HG03066 (cell line): Measurements from ENCODE around the gene EPN1.

Source experiments
- ATAC-seq: cut with Tn5 transposase; IDR thresholded peaks from one replicate; pipeline ENCODE4 v1.9.1; 2021; ENCODE audit warnings: low read depth; ENCODE audit not compliant: unreplicated experiment

The EPN1 gene

DNA sequence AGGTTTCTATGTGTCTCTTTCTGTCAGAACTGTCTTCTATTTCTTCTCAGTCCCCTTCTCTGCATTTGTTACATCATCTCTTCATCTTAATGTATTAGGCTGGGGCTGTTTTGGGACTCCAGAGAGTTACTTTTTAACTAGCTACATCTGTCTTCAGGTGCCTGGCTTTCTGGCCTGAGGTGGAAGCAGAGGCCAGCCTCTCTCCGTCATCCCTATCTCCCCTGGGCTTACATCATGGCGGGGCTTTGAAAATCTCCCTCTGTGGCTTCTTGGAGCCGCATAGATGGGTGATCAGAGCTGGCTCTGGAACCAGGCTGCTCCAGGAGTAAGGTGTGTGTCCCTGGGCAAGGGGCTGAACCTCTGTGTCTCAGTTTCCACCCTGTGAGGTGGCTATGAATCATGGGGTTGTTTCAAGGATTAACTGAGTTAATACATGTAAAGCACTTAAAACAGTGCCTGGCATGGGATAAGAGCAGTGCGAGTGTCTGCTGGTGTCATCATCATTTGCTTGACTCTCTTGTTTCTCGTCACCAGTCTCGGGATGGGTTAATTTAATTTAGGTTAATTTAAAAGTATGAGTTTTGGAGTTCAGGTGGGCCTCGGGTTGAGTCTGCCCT lies 2.0 kb downstream of the EPN1 start:
- no peak for ATAC-seq

GRCh38 chr19:55677572-55678028 lies 2.6 kb downstream of the EPN1 start:
- no peak for ATAC-seq

- ATAC-seq = peak; percentile 68
Observed at GRCh38 chr19:55678121-55678671, 3.2 kb downstream of the EPN1 start.

DNA sequence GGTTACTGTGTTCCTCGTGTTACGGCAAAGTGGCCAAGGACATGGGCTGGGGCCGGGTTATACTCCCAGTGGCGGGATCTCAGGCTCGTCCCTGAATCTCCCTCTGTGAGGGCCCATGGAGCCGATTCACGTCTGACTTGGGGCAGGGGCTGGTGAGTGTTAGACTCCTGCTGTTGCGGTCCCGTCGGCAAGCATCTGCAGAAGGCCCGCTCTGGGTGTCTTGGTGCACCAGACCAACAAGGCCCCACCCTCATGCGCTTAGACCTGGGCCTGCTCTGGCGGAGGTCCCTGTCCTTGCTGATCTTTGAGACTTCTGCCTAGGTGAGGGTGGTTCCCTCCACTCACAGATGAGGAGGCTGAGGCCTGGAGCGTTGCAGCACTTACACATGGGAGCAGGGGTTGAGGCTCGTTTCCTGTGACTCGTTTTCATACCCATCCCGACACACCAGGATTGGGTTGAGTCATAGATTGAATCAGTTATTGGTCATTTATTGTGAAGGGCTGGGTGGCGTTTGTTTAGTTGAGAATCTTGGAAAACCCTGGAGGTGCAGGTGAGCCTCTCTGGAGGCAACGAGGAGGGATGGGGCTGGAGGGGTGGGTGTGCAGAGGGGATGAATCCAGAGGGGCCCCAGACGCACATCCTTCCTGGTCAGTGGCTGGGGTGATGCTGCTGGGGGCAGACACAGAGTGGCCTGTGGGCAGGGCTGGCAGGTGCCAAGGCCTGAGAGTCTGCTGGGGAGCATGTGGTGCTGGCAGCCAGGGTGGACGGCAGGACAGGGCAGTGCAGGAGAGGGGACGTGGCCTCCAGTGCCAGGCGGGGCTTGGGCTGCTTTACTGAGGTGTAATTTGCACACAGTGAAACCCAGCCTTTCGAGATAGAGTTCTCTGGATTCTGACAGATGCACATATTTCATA lies 4.6 kb downstream of the EPN1 start:
- ATAC-seq = no peak

- ATAC-seq = no peak
Observed at GRCh38 chr19:55680339-55681130, 5.5 kb downstream of the EPN1 start.

DNA sequence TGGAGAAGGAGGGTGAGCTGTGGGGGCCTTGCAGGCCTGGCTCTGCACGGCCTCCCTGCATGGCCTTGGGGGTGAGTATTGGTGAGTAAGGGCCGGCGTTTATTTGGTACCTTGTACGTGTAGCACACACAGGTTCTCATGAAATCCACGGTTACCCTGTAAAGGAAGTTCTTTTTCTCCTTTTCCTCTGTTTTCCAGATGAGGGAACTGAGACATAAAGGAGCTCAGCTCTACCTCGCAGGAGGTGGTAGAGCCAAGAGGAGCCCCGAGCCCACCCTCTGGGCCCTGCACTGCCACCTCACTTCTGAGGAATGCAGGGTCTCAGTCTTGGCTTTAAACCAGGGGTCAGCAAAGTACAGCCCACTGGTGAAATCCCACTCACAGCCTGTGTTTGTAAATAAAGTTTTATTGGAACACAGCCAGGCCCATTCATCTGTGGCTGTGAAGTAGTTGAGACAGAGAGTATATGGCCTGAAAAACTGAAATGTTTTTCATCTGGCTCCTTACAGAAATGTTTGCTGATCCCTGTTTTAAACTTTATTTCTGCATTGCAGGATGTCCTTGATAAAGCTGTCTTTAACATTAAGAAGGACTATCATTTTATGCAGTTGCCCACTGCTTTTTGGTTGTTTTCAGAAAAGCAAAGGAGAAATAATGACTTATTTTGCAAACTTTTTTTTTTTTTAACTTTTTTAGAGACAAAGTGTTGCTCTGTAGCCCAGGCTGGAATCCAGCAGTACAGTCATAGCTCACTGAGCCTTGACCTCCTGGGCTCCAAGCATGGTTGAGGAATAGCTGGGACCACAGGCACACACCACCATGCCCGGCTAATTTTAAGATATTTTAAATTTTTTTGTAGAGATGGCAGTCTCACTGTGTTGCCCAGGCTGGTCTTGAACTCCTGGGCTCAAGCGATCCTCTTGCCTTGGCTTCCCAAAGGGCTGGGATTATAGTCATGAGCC lies 6.4 kb downstream of the EPN1 start:
- ATAC-seq = no peak

GRCh38 chr19:55683449-55684261 lies 8.6 kb downstream of the EPN1 start:
- ATAC-seq = no peak

DNA sequence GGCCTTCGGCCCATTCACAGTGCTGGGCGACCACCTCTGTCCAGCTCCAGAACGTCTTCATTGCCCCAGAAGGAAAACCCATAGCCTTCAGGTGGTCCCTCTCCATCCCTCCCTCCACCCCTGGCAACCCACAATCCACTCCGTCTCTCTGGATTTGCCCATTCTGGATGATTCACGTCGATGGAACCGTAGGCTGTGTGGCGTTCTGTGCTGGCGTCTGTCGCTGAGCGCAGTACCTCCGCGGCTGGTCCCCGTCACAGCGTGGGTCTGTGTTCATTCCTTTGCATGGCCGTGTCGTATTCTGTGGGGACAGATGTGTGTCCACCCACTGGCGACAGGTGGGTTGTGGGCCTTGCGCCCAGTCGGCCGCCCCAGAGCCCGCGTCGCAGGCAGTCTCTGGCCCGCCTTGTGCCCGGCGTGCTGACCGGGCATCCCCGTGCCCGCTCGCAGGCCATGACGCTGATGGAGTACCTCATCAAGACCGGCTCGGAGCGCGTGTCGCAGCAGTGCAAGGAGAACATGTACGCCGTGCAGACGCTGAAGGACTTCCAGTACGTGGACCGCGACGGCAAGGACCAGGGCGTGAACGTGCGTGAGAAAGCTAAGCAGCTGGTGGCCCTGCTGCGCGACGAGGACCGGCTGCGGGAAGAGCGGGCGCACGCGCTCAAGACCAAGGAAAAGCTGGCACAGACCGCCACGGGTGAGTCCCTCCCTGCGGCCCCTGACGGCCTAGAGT lies 10.1 kb downstream of the EPN1 start:
- no peak for ATAC-seq

DNA sequence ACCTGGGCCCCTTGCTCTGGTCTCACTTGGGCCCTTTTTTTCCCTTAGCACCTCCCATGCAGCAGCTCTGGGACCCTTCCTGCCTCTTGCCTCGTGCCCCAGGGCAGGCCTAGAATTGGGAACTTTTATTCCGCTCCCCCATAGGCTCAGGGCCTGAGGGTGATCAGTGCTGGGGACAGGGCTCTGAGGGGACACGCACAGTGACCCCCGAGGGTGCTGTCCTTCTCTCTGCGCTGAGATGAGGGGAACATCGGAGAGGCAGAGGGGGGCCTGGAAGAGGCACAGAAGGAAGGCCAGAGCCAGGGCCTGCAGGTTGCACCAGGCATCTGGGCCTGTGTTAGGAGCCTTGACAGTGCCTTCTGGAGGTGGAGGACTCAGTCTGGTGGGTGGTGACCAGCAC lies 10.8 kb downstream of the EPN1 start:
- ATAC-seq = no peak

GRCh38 chr19:55686311-55687050 lies 11.5 kb downstream of the EPN1 start:
- ATAC-seq = no peak

DNA sequence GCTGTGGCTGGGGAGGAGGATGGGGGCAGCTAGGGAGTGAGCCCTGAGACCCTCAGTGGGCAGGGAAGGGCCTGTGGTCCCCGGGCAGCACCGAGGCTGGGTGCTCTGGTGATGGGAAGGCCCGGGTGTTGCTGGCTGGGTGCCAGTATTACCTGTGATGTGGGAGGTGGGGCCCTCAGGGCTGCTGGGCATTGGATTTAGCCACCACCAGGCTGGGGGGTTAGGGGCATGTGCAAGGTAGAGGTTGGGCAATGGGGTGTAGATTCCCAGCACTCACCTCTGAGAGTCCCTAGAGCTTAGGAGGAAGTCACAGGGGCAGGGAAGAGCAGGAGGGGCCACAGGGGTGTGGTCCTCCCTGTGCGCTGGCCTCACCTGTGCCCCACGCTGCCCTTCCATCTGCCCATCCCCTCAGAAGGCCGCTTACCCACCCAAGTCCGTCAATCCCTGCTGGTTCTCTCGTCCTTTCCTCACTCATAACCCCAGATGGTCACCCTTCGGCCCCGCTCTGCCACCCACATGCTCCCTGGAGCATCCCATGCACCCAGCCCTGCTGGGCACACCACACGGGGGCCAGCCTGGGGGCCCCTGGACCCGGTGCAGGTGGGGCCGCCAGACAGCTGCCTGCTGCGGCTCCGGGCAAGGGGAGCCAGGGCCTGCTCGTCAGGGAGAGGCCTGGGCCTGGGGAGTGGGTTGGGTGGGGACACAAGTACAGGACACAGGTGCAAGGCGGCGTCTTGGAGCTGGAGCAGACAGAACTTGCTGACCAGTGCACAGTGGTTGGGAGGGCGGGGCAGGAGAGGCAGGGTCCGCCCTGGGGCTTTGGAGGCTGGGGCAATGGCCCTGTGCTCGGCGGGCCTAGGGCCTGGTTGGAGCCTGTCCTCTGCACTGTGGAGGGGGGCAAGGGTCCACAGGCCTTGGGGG lies 12.5 kb downstream of the EPN1 start:
- ATAC-seq = no peak

DNA sequence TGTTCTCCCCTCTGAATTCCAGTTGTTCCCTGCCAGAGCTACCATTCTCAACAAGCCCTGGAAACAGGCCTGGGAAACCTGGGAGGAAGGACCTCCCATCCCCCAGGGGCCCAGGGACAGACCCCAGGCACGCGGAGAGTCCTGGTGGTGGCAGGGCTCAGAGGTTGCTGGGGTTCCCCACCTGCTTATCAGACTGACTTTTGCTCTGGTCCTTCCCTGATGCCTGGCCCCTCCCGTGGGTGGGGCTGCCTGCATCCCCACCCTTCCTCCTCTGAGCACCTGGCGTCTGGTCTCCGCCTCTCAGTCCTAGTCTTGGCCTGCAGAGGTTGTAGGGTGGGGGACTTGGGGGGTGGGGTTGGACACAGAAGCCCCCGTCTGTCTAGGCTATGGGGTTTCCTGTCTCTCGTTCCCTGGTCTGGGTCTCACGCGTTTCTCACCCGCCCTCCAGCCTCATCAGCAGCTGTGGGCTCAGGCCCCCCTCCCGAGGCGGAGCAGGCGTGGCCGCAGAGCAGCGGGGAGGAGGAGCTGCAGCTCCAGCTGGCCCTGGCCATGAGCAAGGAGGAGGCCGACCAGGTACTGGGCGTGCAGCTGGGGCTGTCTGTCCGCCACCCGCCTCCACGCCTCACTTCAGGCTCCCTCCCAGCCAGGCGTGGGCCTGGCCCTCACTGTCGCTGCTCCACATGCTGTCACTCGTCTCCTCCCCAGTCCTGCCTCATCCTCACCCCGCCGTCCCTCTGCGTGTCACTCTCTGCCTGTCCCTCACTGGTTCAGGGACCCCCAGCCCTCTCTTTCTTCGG lies 13.6 kb downstream of the EPN1 start:
- no peak for ATAC-seq

GRCh38 chr19:55689411-55690108 lies 14.5 kb downstream of the EPN1 start:
- ATAC-seq = no peak

GRCh38 chr19:55690109-55690768 lies 15.2 kb downstream of the EPN1 start:
- ATAC-seq = no peak
